Heart left ventricle (tissue), 16 donors: Measurements from ENCODE around the gene NAA80. TPM values are rescaled to one million over a fixed set of nuclear protein-coding genes. Genes with fewer than 3 reads are reported as not detected.

Source experiments
- ATAC-seq, 4 donors: fragments of 200-7000 bp; cut with Tn5 transposase; one replicate each; pipeline ENCODE4 v1.9.1; 2020 to 2022; ENCODE audit warnings: moderate library complexity in 4 of 4, mild to moderate bottlenecking in 3 of 4, moderate number of reproducible peaks in 1 of 4
- DNase-seq, 5 donors: peaks; one replicate each; pipeline ENCODE4 v3.0.0-alpha.2; 2020
- H3K27ac ChIP-seq, 12 donors: fragments of 200-600 bp; sonication (generic) in 4 of 12; one replicate each; pipeline versions ENCODE4 v1.5.0 to v1.8.0; 2016 to 2022; ENCODE audit warnings: mild to moderate bottlenecking in 2 of 12
- H3K27me3 ChIP-seq, 9 donors: fragments of 200-600 bp; sonication (generic) in 2 of 9; one replicate each; pipeline versions ENCODE4 v1.5.1 to v1.8.0; 2016 to 2022; ENCODE audit warnings: mild to moderate bottlenecking in 3 of 9
- H3K36me3 ChIP-seq, 9 donors: fragments of 200-600 bp; sonication (generic) in 2 of 9; one replicate each; pipeline versions ENCODE4 v1.5.0 to v1.8.0; 2018 to 2022; ENCODE audit warnings: mild to moderate bottlenecking in 2 of 9
- H3K4me1 ChIP-seq, 12 donors: fragments of 200-600 bp; sonication (generic) in 4 of 12; one replicate each; pipeline versions ENCODE4 v1.5.0 to v1.8.0; 2016 to 2022; ENCODE audit warnings: mild to moderate bottlenecking in 3 of 12
- H3K4me3 ChIP-seq, 12 donors: fragments of 200-600 bp; sonication (generic) in 4 of 12; one replicate each; pipeline versions ENCODE4 v1.5.0 to v1.8.0; 2017 to 2022; ENCODE audit warnings: mild to moderate bottlenecking in 9 of 12, moderate library complexity in 4 of 12
- H3K9me3 ChIP-seq, 12 donors: fragments of 200-600 bp; sonication (generic) in 4 of 12; one replicate each; pipeline versions ENCODE4 v1.5.0 to v1.8.0; 2016 to 2022; ENCODE audit warnings: mild to moderate bottlenecking in 1 of 12
- POLR2A ChIP-seq, 2 donors: fragments of 450-650 bp; IDR thresholded peaks; one replicate each; pipeline ENCODE4 v1.6.1; 2017; ENCODE audit warnings: antibody characterized with exemption in 2 of 2, mild to moderate bottlenecking in 2 of 2, moderate library complexity in 2 of 2
- WGBS, 4 donors: extraction: QIAGEN DNeasy Blood & Tissue Kit in 2 of 4; methylation state at CpG; one replicate each; pipeline versions ENCODE4 v1.1.5 to v1.1.7; 2013 to 2018; 5-methylcytosine and 5-hydroxymethylcytosine counted together
- intact Hi-C, 10 donors: fragments of 100-400 bp; cut with DNase I; formaldehyde crosslinking; loops; one replicate each; pipeline versions ENCODE4 v1.11.1 to v1.14.2; 2022
- polyA plus RNA-seq, 2 donors: library from polyadenylated mRNA; stranded (reverse); fragments of 200-250 nt; gene quantifications; one replicate each; pipeline ENCODE4 v1.2.3, GENCODE V29; 2013
- total RNA-seq, 9 donors: library from RNA; depleted of rRNA in 2 of 9; stranded (reverse); fragments of >200 nt in 2 of 9; fragmentation: NEBNext Ultra II Directional in 3 of 9; extraction: Animal tissue kit (Norgen Biotek cat#: 25700) in 3 of 9; gene quantifications; one replicate each; pipeline versions ENCODE4 v1.1.0 to v1.2.4, GENCODE V29; 2016 to 2023
- TF ChIP-seq, protein P1 (sequence below), 12 donors: fragments of 200-600 bp; sonication (generic) in 4 of 12; IDR thresholded peaks; one replicate each; pipeline versions ENCODE4 v1.5.0 to v1.8.0; 2018 to 2022; ENCODE audit warnings: antibody characterized with exemption in 12 of 12, mild to moderate bottlenecking in 5 of 12
- donor health status: ischemic (EF 13 %, LVEDD 7.1; RV severe dilation, severe dysfunction).
- donor health status: healthy with polysubstance abuse.
- donor health status: DM: no; HTN: yes; CAD: no.
- donor health status: DM: no; HTN: no; CAD: no.
- donor health status: ischemic (EF 25% LVEDD 6.9; RV normal size, moderate dysfunction).
- donor health status: ischemic (EF 25% LVEDD 5.7; RV mildly dilated, moderate dysfunction).
- donor health status: healthy.
- donor health status: DM: yes; HTN: yes; CAD: no.
- donor health status: ischemic (EF 35%, LVEDD 5.7; RV mildly dilated, moderate dysfunction).
- donor health status: nonischemic (EF 11% LVEDD 7.7; RV severe dilation, severe dysfunction).
- donor health status: DM: yes; HTN: yes; CAD: no.
- donor health status: PGD.
- donor health status: ischemic (EF 29% LVEDD 5.4; RV normal size, mild dysfunction).
- donor health status: nonischemic (EF 23%, LVEDD 6.1; RV moderate dilation, normal function).

The NAA80 gene
- total and polyA plus RNA-seq, 11 donors = 5.0 to 13.9 (median 9.8) TPM

DNA sequence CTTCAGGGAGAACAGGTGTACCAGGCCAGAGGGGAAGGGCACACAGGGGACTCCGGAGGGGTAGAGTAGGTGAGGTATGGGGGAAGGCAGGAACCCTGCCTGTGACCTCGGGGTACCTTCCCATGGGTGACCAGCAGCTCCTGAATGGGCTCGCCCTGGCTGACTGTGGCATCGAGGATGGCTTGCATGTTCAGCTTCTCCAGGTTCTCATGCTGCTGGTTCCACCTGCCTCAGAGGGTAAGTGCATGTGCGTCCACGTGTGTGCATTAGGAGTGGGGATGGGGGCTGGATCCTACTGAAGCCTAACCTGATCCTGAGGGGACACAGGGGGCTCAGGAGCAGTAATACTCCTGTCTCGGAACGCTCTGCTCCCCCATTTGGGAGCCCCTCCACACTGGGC is 45.8 kb upstream of the NAA80 start:
- no peak overlapping the region for H3K27ac ChIP-seq
- WGBS, 4 donors = 71 to 82% (median 79%) methylated on average over 6 to 8 of the region's 8 CpGs
- H3K36me3 ChIP-seq = peaks cover 0 to 17% (median 9%) of the 10 kb centered on the region in 9 donors
- ATAC-seq = no peak
- peak in 1 of 5 donors; percentile 58 for DNase-seq
- peaks cover 7 to 55% (median 35%) of the 10 kb centered on the region in 12 donors for H3K4me1 ChIP-seq
- intact Hi-C loops = loop anchor here in 3 of 10 donors (5.0 to 10.0 kb wide), 3 partner anchors 87 to 1040 kb away; partner anchors contain the start of genes CISH (in 2 of the 3) and MANF (in 1 of the 3)
- peak overlapping the region in 9 of 12 donors; percentile 37 to 57 (median 48) for H3K4me3 ChIP-seq
- no peak for TF ChIP-seq POLR2A (IDR thresholded peaks at IDR 0.05)
- TF ChIP-seq, protein P1, sequence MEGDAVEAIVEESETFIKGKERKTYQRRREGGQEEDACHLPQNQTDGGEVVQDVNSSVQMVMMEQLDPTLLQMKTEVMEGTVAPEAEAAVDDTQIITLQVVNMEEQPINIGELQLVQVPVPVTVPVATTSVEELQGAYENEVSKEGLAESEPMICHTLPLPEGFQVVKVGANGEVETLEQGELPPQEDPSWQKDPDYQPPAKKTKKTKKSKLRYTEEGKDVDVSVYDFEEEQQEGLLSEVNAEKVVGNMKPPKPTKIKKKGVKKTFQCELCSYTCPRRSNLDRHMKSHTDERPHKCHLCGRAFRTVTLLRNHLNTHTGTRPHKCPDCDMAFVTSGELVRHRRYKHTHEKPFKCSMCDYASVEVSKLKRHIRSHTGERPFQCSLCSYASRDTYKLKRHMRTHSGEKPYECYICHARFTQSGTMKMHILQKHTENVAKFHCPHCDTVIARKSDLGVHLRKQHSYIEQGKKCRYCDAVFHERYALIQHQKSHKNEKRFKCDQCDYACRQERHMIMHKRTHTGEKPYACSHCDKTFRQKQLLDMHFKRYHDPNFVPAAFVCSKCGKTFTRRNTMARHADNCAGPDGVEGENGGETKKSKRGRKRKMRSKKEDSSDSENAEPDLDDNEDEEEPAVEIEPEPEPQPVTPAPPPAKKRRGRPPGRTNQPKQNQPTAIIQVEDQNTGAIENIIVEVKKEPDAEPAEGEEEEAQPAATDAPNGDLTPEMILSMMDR (IDR thresholded peaks at IDR 0.05) = no peak
- no peaks in the 10 kb centered on the region for H3K9me3 ChIP-seq
- H3K27me3 ChIP-seq = peaks cover 0 to 4% (median 0%) of the 10 kb centered on the region in 9 donors

DNA sequence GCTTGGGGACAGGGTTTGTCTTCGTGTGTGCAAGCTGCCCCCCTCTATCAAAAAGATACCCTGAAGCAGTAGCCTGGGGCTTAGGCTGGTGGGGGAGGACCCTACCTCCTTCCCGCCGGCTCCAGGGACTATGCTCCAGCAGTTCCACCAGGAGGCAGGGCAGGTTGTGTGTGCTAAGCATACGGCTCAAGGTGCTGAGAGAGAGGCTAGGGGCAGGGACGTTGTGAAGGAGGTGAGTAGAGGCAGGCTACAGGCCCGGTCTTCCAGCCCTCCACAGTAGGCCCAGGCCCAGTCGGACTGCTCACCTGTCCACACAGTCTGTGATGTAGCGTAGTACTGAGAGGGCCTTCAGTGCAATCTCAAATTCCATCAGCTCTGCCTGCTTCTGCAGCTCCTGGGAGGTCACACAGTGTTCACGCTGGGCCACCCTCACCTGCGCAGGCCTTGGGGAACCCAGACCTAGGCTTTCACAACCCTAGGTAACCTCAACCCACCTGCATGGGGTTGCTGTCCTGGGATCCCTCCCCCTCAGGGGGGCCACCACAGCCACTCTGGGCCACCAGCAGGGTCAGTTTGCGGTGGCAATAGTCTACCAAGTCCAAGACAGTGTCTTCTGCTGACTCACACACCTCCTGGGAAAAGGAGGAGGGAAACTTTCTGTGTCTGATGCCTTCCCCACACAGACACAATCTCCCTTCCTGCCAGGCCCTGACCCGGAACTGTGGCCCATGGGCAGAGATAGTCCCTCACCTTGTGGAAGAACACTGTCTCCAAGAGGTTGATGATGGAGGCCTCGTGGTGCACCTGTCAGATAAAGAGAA is 43.8 kb upstream of the NAA80 start:
- 88% methylated on average over 13 of the region's 13 CpGs for WGBS, 4 donors
- TF ChIP-seq, protein P1 (IDR thresholded peaks at IDR 0.05) = no peak
- no peak for TF ChIP-seq POLR2A (IDR thresholded peaks at IDR 0.05)
- Histone ChIP-seq H3K27ac (no peak overlapping the region), H3K27me3 (peaks cover 0 to 4% (median 0%) of the 10 kb centered on the region in 9 donors), H3K36me3 (peaks cover 0 to 4% (median under 1%) of the 10 kb centered on the region in 9 donors), H3K4me1 (peaks cover 4 to 60% (median 43%) of the 10 kb centered on the region in 12 donors), H3K9me3 (no peaks in the 10 kb centered on the region), H3K4me3 (no peak overlapping the region)
- no peak for ATAC-seq
- intact Hi-C loops = loop anchor here in 1 of 10 donors (10.0 kb wide), 1 partner anchor 1042 kb away; the partner anchor contains the start of gene MANF
- no peak for DNase-seq

DNA sequence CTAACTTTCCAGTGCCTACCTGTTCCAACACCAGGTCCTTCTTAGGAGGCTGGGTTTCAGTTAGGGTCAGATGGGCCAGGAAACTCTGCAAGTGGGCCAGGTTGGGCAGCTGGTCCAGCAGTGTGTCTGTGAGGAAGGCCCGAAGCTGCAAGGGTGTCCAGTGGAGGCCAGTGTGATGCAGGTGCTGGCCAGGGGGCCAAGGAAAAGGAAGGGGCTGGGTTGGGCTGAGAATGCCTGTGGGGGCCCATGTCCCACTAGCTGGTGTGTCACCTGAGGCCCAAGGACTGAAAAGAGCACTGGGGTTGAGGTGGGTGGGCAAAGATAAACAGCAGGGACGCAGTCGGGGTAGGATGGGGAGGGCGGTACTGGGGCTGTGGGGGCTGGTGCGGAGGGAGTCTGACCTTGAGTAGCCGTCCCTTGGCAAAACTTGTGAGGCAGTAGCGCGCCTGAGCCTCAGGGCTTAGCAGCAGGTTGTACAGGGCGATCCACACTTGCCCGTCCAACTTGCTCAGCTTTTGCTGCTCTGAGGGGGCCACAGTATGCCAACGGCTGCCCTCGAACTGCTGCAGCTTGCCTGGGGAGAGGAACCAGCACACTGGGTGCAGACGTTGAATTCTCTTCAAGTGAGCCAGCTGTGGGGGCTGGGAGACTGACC is 42.9 kb upstream of the NAA80 start:
- H3K4me1 ChIP-seq = peaks cover 4 to 61% (median 48%) of the 10 kb centered on the region in 12 donors
- H3K36me3 ChIP-seq = no peaks in the 10 kb centered on the region
- no peaks in the 10 kb centered on the region for H3K9me3 ChIP-seq
- peak overlapping the region in 1 of 12 donors; percentile 98 for H3K27ac ChIP-seq
- H3K27me3 ChIP-seq = peaks cover 0 to 4% (median 0%) of the 10 kb centered on the region in 9 donors
- DNase-seq (no peak), ATAC-seq (no peak)
- intact Hi-C loops = loop anchor here in 1 of 10 donors (10.0 kb wide), 1 partner anchor 1043 kb away; the partner anchor contains the start of gene MANF
- WGBS, 4 donors = 91 to 93% (median 92%) methylated on average over 10 to 13 of the region's 13 CpGs
- peak overlapping the region in 1 of 12 donors; percentile 95 for H3K4me3 ChIP-seq
- no peak for TF ChIP-seq POLR2A (IDR thresholded peaks at IDR 0.05)
- TF ChIP-seq, protein P1 (IDR thresholded peaks at IDR 0.05) = no peak
